Lower leg skin (tissue), 4 donors: Measurements from ENCODE around the gene STAC3. TPM values are rescaled to one million over a fixed set of nuclear protein-coding genes. Genes with fewer than 3 reads are reported as not detected.

ENCODE experiments used
- DNase-seq, 2 donors: peaks; one replicate each; pipeline ENCODE4 v3.0.0-alpha.2; 2019; ENCODE audit warnings: low spot score in 2 of 2
- H3K4me3 ChIP-seq: fragments of 200-600 bp; sonication (generic); 2 replicates; pipeline ENCODE4 v1.5.1; 2017; ENCODE audit warnings: mild to moderate bottlenecking, low read depth; ENCODE audit not compliant: poor library complexity, severe bottlenecking
- POLR2A ChIP-seq, 2 donors: fragments of 450-650 bp; IDR thresholded peaks; one replicate each; pipeline ENCODE4 v1.6.1; 2016 to 2017; ENCODE audit warnings: antibody characterized with exemption in 2 of 2, mild to moderate bottlenecking in 1 of 2, moderate library complexity in 1 of 2
- WGBS, 2 donors: methylation state at CpG; one replicate each; pipeline ENCODE4 v1.1.5; 2018; 5-methylcytosine and 5-hydroxymethylcytosine counted together
- intact Hi-C: fragments of 100-400 bp; cut with DNase I; formaldehyde crosslinking; loops from one replicate; pipeline ENCODE4 v1.15.0; 2023; ENCODE audit warnings: low total_unique reads
- total RNA-seq, 4 donors: library from RNA; depleted of rRNA; stranded (reverse); fragments of >200 nt; gene quantifications; one replicate each; pipeline ENCODE4 v1.1.0, GENCODE V29; 2016
- TF ChIP-seq, protein P1 (sequence below), 3 donors: fragments of 450-650 bp; IDR thresholded peaks; one replicate each; pipeline ENCODE4 v1.5.1; 2016; ENCODE audit warnings: antibody characterized with exemption in 3 of 3, mild to moderate bottlenecking in 3 of 3, moderate library complexity in 2 of 3

Gene STAC3
- total RNA-seq, 4 donors from 2014 or later, result 0.71 to 3.8 (median 1.5) TPM

DNA sequence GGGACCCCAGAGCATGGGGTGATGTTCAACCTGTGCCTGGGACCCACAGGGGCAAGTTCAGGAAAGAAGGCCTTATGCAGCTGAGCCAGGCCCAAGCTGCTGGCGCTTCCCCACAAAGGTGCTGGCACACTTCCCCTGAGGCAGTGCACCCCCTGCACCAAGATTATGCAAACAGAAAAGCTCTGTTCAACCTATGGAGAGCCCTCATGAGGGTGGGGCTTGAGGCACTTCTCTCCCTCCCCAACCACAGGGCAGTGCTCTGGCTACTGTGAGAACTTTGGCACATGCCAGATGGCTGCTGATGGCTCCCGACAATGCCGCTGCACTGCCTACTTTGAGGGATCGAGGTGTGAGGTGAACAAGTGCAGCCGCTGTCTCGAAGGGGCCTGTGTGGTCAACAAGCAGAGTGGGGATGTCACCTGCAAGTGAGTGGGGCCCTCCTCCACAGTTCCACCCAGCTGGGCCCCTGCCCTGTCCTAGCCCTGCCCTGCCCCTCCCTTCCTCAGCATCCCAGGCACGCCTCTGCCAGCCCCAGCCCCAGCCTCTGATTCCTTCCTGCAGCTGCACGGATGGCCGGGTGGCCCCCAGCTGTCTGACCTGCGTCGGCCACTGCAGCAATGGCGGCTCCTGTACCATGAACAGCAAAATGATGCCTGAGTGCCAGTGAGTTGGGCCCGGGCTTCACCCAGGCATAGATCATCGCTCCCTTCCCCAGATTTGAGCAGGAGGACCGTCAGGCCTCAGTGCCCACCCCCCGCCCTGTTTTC lies 39.9 kb downstream of the STAC3 start:
- TF ChIP-seq, protein P1, sequence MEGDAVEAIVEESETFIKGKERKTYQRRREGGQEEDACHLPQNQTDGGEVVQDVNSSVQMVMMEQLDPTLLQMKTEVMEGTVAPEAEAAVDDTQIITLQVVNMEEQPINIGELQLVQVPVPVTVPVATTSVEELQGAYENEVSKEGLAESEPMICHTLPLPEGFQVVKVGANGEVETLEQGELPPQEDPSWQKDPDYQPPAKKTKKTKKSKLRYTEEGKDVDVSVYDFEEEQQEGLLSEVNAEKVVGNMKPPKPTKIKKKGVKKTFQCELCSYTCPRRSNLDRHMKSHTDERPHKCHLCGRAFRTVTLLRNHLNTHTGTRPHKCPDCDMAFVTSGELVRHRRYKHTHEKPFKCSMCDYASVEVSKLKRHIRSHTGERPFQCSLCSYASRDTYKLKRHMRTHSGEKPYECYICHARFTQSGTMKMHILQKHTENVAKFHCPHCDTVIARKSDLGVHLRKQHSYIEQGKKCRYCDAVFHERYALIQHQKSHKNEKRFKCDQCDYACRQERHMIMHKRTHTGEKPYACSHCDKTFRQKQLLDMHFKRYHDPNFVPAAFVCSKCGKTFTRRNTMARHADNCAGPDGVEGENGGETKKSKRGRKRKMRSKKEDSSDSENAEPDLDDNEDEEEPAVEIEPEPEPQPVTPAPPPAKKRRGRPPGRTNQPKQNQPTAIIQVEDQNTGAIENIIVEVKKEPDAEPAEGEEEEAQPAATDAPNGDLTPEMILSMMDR (IDR thresholded peaks at IDR 0.05), result no peak
- TF ChIP-seq POLR2A (IDR thresholded peaks at IDR 0.05), result no peak
- intact Hi-C loops, result no loop called here
- H3K4me3 ChIP-seq, result no peak overlapping the region
- WGBS, 2 donors, result 75 to 77% methylated on average over 14 to 16 of the region's 16 CpGs
- no peak for DNase-seq

DNA sequence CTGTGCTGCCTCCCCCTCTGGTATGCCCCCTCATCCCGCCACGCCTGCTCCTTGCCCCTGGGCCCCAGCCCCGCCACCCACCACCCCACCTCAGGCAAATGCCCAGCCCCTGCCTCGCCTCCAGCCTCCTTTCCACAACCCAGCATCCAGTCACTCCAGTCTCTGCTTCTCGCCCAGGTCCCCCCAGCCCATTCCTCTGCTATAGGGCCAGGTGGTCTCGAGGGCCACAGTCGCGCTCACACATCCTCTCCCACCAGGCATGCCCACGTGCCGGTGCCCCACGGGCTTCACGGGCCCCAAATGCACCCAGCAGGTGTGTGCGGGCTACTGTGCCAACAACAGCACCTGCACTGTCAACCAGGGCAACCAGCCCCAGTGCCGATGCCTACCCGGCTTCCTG lies 40.5 kb downstream of the STAC3 start:
- 78 to 86% methylated on average over 15 of the region's 15 CpGs for WGBS, 2 donors
- intact Hi-C loops, result no loop called here
- TF ChIP-seq, protein P1 (IDR thresholded peaks at IDR 0.05), result no peak
- TF ChIP-seq POLR2A (IDR thresholded peaks at IDR 0.05), result no peak
- no peak for DNase-seq
- no peak overlapping the region for H3K4me3 ChIP-seq

DNA sequence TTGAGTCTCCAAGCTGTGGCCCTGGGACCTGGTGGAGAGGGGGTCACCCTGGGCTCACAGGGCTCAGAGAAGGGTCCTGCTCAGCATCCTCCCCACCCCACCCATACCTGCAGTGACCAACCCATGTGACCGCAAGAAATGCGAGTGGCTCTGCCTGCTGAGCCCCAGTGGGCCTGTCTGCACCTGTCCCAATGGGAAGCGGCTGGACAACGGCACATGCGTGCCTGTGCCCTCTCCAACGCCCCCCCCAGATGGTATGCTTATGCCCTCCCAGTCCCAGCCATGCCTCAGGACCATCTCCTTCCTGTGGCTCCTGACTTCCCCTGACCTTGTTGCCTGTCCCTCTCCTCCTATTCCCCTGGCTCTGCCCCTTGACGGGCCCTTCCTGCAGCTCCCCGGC lies 41.1 kb downstream of the STAC3 start:
- no peak for DNase-seq
- H3K4me3 ChIP-seq, result no peak overlapping the region
- no peak for TF ChIP-seq POLR2A (IDR thresholded peaks at IDR 0.05)
- TF ChIP-seq, protein P1 (IDR thresholded peaks at IDR 0.05), result no peak
- intact Hi-C loops, result no loop called here
- WGBS, 2 donors, result 76 to 84% methylated on average over 8 of the region's 8 CpGs

DNA sequence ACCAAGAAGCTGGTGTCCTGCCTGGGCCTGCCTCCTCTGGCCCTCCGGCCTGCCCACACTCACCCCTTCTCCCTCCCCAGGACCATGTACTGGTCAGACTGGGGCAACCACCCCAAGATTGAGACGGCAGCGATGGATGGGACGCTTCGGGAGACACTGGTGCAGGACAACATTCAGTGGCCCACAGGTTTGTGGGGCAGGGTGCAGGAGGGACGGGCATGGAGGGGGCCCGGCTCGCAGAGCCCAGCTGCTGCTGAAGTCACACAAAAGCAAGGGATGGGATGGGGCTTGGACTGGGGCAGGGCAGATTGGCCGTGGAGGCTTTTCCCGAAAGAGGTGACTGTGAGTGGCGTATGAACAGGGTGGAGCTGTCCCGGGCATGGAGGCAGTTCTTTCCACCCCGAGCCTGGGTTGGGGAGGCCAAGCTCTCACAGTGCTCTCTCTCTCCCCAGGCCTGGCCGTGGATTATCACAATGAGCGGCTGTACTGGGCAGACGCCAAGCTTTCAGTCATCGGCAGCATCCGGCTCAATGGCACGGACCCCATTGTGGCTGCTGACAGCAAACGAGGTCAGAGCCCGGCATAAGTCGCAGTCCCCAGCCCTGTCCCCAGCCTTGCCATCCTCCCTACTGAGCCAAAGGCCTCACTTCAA lies 42.2 kb downstream of the STAC3 start:
- TF ChIP-seq, protein P1 (IDR thresholded peaks at IDR 0.05), result no peak
- TF ChIP-seq POLR2A (IDR thresholded peaks at IDR 0.05), result no peak
- H3K4me3 ChIP-seq, result no peak overlapping the region
- 76 to 78% methylated on average over 20 to 22 of the region's 22 CpGs for WGBS, 2 donors
- DNase-seq, result no peak
- intact Hi-C loops, result no loop called here

DNA sequence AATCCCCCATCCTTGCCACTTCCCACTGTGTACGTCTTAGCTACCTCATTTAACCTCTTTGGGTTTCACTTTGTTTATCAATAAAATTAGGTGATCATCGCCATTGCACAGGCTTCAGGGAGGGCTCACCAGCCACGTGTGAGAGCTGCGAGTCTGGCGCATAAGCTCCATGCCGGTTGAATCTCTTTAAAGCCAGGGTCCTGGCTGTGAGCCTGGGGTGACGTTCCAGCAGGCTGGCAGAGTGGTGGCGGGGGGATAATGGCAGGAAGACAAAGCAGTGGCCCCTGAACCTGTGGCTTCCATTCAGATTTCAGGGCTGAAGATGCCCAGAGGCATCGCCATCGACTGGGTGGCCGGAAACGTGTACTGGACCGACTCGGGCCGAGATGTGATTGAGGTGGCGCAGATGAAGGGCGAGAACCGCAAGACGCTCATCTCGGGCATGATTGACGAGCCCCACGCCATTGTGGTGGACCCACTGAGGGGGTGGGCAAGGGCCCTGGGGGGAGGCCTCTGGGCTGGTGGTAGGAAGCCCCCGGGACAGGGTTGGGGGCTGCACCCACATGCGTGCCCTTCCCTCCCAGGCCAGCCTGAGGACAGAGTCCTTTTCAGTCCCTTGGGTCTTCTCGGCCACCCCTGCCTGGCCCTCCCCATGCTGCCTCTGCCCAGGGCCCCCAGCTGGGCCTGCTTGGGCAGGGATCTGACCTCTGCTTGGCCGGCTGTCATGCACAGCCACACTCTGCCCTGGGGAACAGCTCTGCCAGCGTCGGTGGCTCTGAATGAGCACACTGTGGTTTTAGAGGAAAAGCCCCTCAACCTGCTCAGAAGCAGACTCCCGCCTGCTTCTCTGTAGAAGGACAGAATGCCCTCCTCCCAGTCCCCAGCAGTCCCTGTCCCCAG lies 43.0 kb downstream of the STAC3 start:
- no peak for DNase-seq
- intact Hi-C loops, result no loop called here
- no peak overlapping the region for H3K4me3 ChIP-seq
- TF ChIP-seq, protein P1 (IDR thresholded peaks at IDR 0.05), result no peak
- TF ChIP-seq POLR2A (IDR thresholded peaks at IDR 0.05), result no peak
- WGBS, 2 donors, result 84 to 89% methylated on average over 26 to 28 of the region's 29 CpGs
